GM12878 (cell line): ENCODE measurements around the gene TMCO1. TPM values are rescaled to one million over a fixed set of nuclear protein-coding genes. Genes with fewer than 3 reads are reported as not detected.

Experiments used
- ATAC-seq: fragments of 200-7000 bp; cut with Tn5 transposase; 3 replicates; pipeline ENCODE4 v1.9.1; 2020; ENCODE audit warnings: mild to moderate bottlenecking, moderate library complexity
- BruUV-seq: library from RNA; stranded (reverse); fragments of 400-500 nt; replicated peaks from 2 replicates; lab custom pipeline; 2021; lab: Mats Ljungman, UMichigan
- CTCF ChIA-PET: fragments of 300-600 bp; sonication (Branson Sonifier 250); formaldehyde crosslinking; extraction: SDS; loops from one replicate; lab custom pipeline; 2021; ENCODE audit warnings: inconsistent platforms; lab: Yijun Ruan, JAX
- POLR2A ChIA-PET: fragments of 350-600 bp; formaldehyde crosslinking; extraction: SDS; loops from one replicate; lab custom pipeline; 2021; ENCODE audit warnings: inconsistent platforms; lab: Charles Lee
- RAD21 ChIA-PET: fragments of 300-600 bp; sonication (Branson Sonifier 250); formaldehyde crosslinking; loops from one replicate; lab custom pipeline; 2023; ENCODE audit warnings: antibody characterized with exemption; ENCODE audit not compliant: unreplicated experiment; lab: Charles Lee
- SMC1A ChIA-PET: fragments of 300-600 bp; sonication (Branson Sonifier 250); formaldehyde crosslinking; loops from one replicate; lab custom pipeline; 2023; ENCODE audit not compliant: unreplicated experiment, uncharacterized antibody; lab: Charles Lee
- DNase-seq: peaks from one replicate; pipeline ENCODE4 v3.0.0-alpha.2; 2011; ENCODE audit warnings: low read depth, low spot score
- FAIRE-seq: peaks from 3 replicates; lab custom pipeline; 2011; peaks lifted over from hg19 to GRCh38; lab: Jason Lieb, UNC
- H2AFZ ChIP-seq: 2 replicates; pipeline ENCODE4 v1.6.0; 2011; ENCODE audit warnings: low read depth, low read length, control low read depth; ENCODE audit not compliant: control insufficient read depth
- H3K27ac ChIP-seq: 2 replicates; pipeline ENCODE4 v1.5.1; 2011; ENCODE audit warnings: control low read depth; ENCODE audit not compliant: control insufficient read depth, insufficient read depth
- H3K27me3 ChIP-seq, 2 experiments: replicated peaks in 1 of 2; 2 replicates each; pipeline versions ENCODE4 v1.6.0 to v1.6.1; 2011; ENCODE audit warnings: low read length in 1 of 2; ENCODE audit not compliant: control insufficient read depth in 2 of 2, insufficient read depth in 2 of 2
- H3K36me3 ChIP-seq, 2 experiments: 2 replicates each; pipeline ENCODE4 v1.5.1; 2011; ENCODE audit warnings: low read length in 1 of 2; ENCODE audit not compliant: control insufficient read depth in 2 of 2, insufficient read depth in 2 of 2
- H3K4me1 ChIP-seq: 2 replicates; pipeline ENCODE4 v1.6.1; 2011; ENCODE audit warnings: mild to moderate bottlenecking, low read length, moderate library complexity, mixed read lengths; ENCODE audit not compliant: control insufficient read depth, insufficient read depth
- H3K4me2 ChIP-seq: 2 replicates; pipeline ENCODE4 v1.6.0; 2011; ENCODE audit warnings: control low read depth; ENCODE audit not compliant: control insufficient read depth, insufficient read depth
- H3K4me3 ChIP-seq: fragments of 200-600 bp; sonication (generic); 2 replicates; pipeline ENCODE4 v1.5.1; 2016
- H3K79me2 ChIP-seq: 2 replicates; pipeline ENCODE4 v1.6.0; 2011; ENCODE audit warnings: low read length; ENCODE audit not compliant: control insufficient read depth, insufficient read depth
- H3K9ac ChIP-seq: 2 replicates; pipeline ENCODE4 v1.8.0; 2011; ENCODE audit warnings: low read length, control low read depth, mixed read lengths; ENCODE audit not compliant: control insufficient read depth, insufficient read depth
- H3K9me3 ChIP-seq: replicated peaks from 3 replicates; pipeline ENCODE4 v1.5.1; 2011; ENCODE audit warnings: mild to moderate bottlenecking, low read length; ENCODE audit not compliant: control insufficient read depth, insufficient read depth
- H4K20me1 ChIP-seq: 2 replicates; pipeline ENCODE4 v1.6.0; 2011; ENCODE audit not compliant: control insufficient read depth, insufficient read depth
- CBX5 ChIP-seq: sonication (generic); IDR thresholded peaks from 2 replicates; pipeline ENCODE4 v1.6.1; 2016; ENCODE audit warnings: low read depth, moderate library complexity, mild to moderate bottlenecking, inconsistent platforms
- EED ChIP-seq: sonication (generic); IDR thresholded peaks from 2 replicates; pipeline ENCODE4 v1.6.1; 2016; ENCODE audit warnings: antibody characterized with exemption, low read depth
- EGR1 ChIP-seq, 2 experiments: IDR thresholded peaks; 1 replicate in 1 of 2; 2 replicates in 1 of 2; pipeline ENCODE4 v1.6.1; 2011 to 2012; ENCODE audit warnings: low read depth in 2 of 2, low read length in 2 of 2, borderline replicate concordance in 1 of 2, mild to moderate bottlenecking in 1 of 2, moderate library complexity in 1 of 2
- KDM1A ChIP-seq: fragments of 200-600 bp; sonication (generic); IDR thresholded peaks from 2 replicates; pipeline ENCODE4 v1.6.1; 2016; ENCODE audit warnings: borderline replicate concordance
- PAX5 ChIP-seq: IDR thresholded peaks from 2 replicates; pipeline ENCODE4 v1.6.1; 2011; ENCODE audit warnings: low read depth, low read length, borderline replicate concordance
- RBBP5 ChIP-seq: fragments of 200-600 bp; sonication (generic); conservative IDR thresholded peaks from 2 replicates; pipeline ENCODE4 v1.6.1; 2016
- SMARCA5 ChIP-seq: fragments of 450-650 bp; IDR thresholded peaks from 2 replicates; pipeline ENCODE4 v1.6.1; 2017; ENCODE audit warnings: mild to moderate bottlenecking
- SPI1 ChIP-seq: IDR thresholded peaks from 2 replicates; pipeline ENCODE4 v1.6.1; 2011; ENCODE audit warnings: low read depth, mild to moderate bottlenecking, low read length, moderate library complexity, borderline replicate concordance; ENCODE audit not compliant: insufficient read depth
- ZNF207 ChIP-seq: fragments of 450-650 bp; IDR thresholded peaks from 2 replicates; pipeline ENCODE4 v1.6.1; 2014; ENCODE audit warnings: antibody characterized with exemption, mild to moderate bottlenecking, borderline replicate concordance
- WGBS: methylation state at CpG from one replicate; pipeline ENCODE4 v1.1.6; 2016; ENCODE audit warnings: low lambda C conversion rate; ENCODE audit not compliant: insufficient replicate concordance, insufficient coverage; ENCODE audit errors: missing lambda C conversion rate; 5-methylcytosine and 5-hydroxymethylcytosine counted together
- in situ Hi-C: fragments of 300-500 bp; cut with MboI; formaldehyde crosslinking; loops from 9 replicates; pipeline ENCODE4 v1.14.3; 2018; ENCODE audit warnings: mixed read lengths
- intact Hi-C: fragments of 100-400 bp; cut with micrococcal nuclease; formaldehyde crosslinking; loops from one replicate; pipeline ENCODE4 v1.14.2; 2022; ENCODE audit not compliant: unreplicated experiment
- polyA plus RNA-seq, 11 experiments: library from polyadenylated mRNA; depleted of rRNA in 4 of 11; unstranded in 6 of 11; stranded (reverse) in 5 of 11; fragments of >200 nt; fragmentation: Nextera tagmentation in 4 of 11; fragmentation: Illumina TruSeq in 1 of 11; extraction: Ambion mirVana in 4 of 11; extraction: Trizol in 1 of 11; gene quantifications; 1 replicate in 1 of 11; 2 replicates in 10 of 11; pipeline versions ENCODE4 v1.2.1 to v1.2.3, GENCODE V29; 2011 to 2016; ENCODE audit warnings: inconsistent platforms in 2 of 11, missing spikeins in 2 of 11, low read depth in 1 of 11
- total RNA-seq, 4 experiments: library from RNA; depleted of rRNA in 3 of 4; stranded (reverse); fragments of >200 nt in 3 of 4; fragmentation: Illumina TruSeq in 1 of 4; extraction: Trizol in 1 of 4; gene quantifications; 2 replicates each; pipeline versions ENCODE4 v1.2.1 to v1.2.3, GENCODE V29; 2013 to 2021
- TF ChIP-seq, protein P1 (sequence below), 3 experiments: IDR thresholded peaks in 2 of 3; conservative IDR thresholded peaks in 1 of 3; 2 replicates each; pipeline ENCODE4 v1.5.1; 2011; ENCODE audit warnings: low read depth in 3 of 3, low read length in 3 of 3, mild to moderate bottlenecking in 3 of 3, control low read depth in 2 of 3, moderate library complexity in 2 of 3, inconsistent platforms in 1 of 3, mixed read lengths in 1 of 3; ENCODE audit not compliant: control insufficient read depth in 2 of 3, insufficient read depth in 1 of 3; ENCODE audit errors: extremely low read depth in 1 of 3
- TF ChIP-seq, protein P2 (sequence below): fragments of 150-350 bp; IDR thresholded peaks from 2 replicates; pipeline ENCODE4 v1.6.1; 2016; ENCODE audit warnings: low read depth, low read length
- TF ChIP-seq, protein P3 (sequence below): fragments of 450-650 bp; IDR thresholded peaks from 2 replicates; pipeline ENCODE4 v1.6.1; 2017; ENCODE audit warnings: low read depth, mild to moderate bottlenecking, moderate library complexity
- TF ChIP-seq, protein P4 (sequence below): fragments of 450-650 bp; IDR thresholded peaks from 2 replicates; pipeline ENCODE4 v1.6.1; 2017; ENCODE audit warnings: borderline replicate concordance
- TF ChIP-seq, protein P5 (sequence below): IDR thresholded peaks from 2 replicates; pipeline ENCODE4 v1.6.1; 2011; ENCODE audit warnings: low read depth, mild to moderate bottlenecking, low read length, moderate library complexity, borderline replicate concordance; ENCODE audit errors: extremely low read depth

TMCO1 gene
- total and polyA plus RNA-seq, 10 of the 15 experiments (the other 5 are each of a cell fraction or from before 2014, with no cell fraction given), result 50.3 to 253 (median 126) TPM

DNA sequence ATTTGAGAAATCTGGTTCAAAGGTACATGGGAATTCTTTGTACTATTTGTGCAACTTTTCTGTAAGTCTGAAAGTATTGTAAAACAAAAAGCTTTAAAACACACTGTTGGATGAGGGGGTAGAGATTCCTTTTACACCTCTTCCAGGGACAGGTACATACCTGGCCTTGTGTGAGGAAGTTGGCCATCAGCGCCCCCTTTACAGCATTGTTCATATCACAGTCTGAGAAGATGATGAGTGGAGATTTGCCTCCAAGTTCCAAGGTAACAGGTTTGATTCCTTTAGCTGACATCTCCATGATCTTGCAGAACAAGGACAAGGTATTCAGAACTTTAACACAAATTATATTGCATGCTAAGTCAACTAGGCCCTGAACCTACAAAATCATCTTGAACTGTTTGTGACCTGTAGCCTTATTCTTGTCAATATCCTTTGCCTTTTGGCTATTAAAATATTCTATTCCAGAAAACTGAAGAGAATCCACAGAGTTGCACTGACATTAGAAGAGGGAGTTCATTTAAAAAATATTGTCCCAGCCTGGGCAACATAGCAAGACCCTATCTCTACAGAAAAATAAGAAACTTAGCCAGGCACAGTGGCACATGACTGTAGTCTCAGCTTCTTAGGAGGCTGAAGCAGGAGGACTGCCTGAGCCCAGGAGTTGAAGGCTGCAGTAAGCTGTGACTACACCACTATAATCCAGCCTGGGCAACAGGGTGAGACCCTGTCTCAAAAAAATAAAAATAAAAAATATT lies 89.2 kb downstream of the TMCO1 start:
- intact Hi-C loops (no loop called here), in situ Hi-C loops (no loop called here)
- DNase-seq (no peak), FAIRE-seq (no peak), ATAC-seq (no peak)
- WGBS, result 39% methylated on average over 1 of the region's 1 CpG
- ChIA-PET RAD21 (no interaction called here), POLR2A (no interaction called here), CTCF (interaction anchor here (1.2 kb wide), 1 partner anchor 79 kb away, joined by 3 read pairs; no protein-coding TSS in a partner anchor), SMC1A (no interaction called here)
- Histone ChIP-seq H3K27ac (no peak overlapping the region), H3K4me3 (no peak overlapping the region), H3K27me3 (no peaks in the 10 kb centered on the region), H4K20me1 (no peaks in the 10 kb centered on the region), H3K4me1 (no peaks in the 10 kb centered on the region), H3K9me3 (no peaks in the 10 kb centered on the region; the same call in 2 of the 3 replicates), H3K4me2 (no peak overlapping the region), H3K9ac (no peak overlapping the region), H3K36me3 (peaks cover 0 to 22% of the 10 kb centered on the region in 2 experiments), H2AFZ (no peak overlapping the region), H3K79me2 (peaks cover 2% of the 10 kb centered on the region; the same call in 1 of the 2 replicates)
- no TSS peak for BruUV-seq
- TF ChIP-seq EGR1 (IDR thresholded peaks at IDR 0.05; ENCODE audit: borderline replicate concordance in 1 of 2, low read depth in 2 of 2, low read length in 2 of 2) (no peak), RBBP5 (no peak), SPI1 (no peak), SMARCA5 (no peak), ZNF207 (no peak), PAX5 (no peak), EED (no peak), KDM1A (no peak), CBX5 (no peak)
- TF ChIP-seq, protein P1, sequence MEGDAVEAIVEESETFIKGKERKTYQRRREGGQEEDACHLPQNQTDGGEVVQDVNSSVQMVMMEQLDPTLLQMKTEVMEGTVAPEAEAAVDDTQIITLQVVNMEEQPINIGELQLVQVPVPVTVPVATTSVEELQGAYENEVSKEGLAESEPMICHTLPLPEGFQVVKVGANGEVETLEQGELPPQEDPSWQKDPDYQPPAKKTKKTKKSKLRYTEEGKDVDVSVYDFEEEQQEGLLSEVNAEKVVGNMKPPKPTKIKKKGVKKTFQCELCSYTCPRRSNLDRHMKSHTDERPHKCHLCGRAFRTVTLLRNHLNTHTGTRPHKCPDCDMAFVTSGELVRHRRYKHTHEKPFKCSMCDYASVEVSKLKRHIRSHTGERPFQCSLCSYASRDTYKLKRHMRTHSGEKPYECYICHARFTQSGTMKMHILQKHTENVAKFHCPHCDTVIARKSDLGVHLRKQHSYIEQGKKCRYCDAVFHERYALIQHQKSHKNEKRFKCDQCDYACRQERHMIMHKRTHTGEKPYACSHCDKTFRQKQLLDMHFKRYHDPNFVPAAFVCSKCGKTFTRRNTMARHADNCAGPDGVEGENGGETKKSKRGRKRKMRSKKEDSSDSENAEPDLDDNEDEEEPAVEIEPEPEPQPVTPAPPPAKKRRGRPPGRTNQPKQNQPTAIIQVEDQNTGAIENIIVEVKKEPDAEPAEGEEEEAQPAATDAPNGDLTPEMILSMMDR (IDR thresholded peaks at IDR 0.05 in 2 of 3, conservative IDR thresholded peaks at IDR 0.05 in 1 of 3; ENCODE audit: control insufficient read depth in 2 of 3, extremely low read depth in 1 of 3, insufficient read depth in 1 of 3, low read depth in 3 of 3, low read length in 3 of 3), result no peak
- TF ChIP-seq, protein P2, sequence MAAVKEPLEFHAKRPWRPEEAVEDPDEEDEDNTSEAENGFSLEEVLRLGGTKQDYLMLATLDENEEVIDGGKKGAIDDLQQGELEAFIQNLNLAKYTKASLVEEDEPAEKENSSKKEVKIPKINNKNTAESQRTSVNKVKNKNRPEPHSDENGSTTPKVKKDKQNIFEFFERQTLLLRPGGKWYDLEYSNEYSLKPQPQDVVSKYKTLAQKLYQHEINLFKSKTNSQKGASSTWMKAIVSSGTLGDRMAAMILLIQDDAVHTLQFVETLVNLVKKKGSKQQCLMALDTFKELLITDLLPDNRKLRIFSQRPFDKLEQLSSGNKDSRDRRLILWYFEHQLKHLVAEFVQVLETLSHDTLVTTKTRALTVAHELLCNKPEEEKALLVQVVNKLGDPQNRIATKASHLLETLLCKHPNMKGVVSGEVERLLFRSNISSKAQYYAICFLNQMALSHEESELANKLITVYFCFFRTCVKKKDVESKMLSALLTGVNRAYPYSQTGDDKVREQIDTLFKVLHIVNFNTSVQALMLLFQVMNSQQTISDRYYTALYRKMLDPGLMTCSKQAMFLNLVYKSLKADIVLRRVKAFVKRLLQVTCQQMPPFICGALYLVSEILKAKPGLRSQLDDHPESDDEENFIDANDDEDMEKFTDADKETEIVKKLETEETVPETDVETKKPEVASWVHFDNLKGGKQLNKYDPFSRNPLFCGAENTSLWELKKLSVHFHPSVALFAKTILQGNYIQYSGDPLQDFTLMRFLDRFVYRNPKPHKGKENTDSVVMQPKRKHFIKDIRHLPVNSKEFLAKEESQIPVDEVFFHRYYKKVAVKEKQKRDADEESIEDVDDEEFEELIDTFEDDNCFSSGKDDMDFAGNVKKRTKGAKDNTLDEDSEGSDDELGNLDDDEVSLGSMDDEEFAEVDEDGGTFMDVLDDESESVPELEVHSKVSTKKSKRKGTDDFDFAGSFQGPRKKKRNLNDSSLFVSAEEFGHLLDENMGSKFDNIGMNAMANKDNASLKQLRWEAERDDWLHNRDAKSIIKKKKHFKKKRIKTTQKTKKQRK, result no peak
- TF ChIP-seq, protein P3, sequence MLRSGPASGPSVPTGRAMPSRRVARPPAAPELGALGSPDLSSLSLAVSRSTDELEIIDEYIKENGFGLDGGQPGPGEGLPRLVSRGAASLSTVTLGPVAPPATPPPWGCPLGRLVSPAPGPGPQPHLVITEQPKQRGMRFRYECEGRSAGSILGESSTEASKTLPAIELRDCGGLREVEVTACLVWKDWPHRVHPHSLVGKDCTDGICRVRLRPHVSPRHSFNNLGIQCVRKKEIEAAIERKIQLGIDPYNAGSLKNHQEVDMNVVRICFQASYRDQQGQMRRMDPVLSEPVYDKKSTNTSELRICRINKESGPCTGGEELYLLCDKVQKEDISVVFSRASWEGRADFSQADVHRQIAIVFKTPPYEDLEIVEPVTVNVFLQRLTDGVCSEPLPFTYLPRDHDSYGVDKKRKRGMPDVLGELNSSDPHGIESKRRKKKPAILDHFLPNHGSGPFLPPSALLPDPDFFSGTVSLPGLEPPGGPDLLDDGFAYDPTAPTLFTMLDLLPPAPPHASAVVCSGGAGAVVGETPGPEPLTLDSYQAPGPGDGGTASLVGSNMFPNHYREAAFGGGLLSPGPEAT, result no peak
- TF ChIP-seq, protein P4, sequence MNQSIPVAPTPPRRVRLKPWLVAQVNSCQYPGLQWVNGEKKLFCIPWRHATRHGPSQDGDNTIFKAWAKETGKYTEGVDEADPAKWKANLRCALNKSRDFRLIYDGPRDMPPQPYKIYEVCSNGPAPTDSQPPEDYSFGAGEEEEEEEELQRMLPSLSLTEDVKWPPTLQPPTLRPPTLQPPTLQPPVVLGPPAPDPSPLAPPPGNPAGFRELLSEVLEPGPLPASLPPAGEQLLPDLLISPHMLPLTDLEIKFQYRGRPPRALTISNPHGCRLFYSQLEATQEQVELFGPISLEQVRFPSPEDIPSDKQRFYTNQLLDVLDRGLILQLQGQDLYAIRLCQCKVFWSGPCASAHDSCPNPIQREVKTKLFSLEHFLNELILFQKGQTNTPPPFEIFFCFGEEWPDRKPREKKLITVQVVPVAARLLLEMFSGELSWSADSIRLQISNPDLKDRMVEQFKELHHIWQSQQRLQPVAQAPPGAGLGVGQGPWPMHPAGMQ, result no peak
- TF ChIP-seq, protein P5, sequence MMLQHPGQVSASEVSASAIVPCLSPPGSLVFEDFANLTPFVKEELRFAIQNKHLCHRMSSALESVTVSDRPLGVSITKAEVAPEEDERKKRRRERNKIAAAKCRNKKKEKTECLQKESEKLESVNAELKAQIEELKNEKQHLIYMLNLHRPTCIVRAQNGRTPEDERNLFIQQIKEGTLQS, result no peak
